Measurements from ENCODE around the gene APOC4. TPM values are rescaled to one million over a fixed set of nuclear protein-coding genes. Genes with fewer than 3 reads are reported as not detected.

APOC4 gene
- total RNA-seq: not detected in 2 replicates

GRCh38 chr19:44942067-44942571 lies at the start of gene APOC4:
Gene APOC4, plus strand, starts transcription at chr19:44942237. Its CDS starts 41 bp downstream, at chr19:44942278.

GRCh38 chr19:44905437-44906160 lies 36.4 kb upstream of the APOC4 start, which contains the start of gene APOE:
Gene APOE, plus strand, starts transcription at chr19:44905796. Its CDS starts 829 bp downstream, at chr19:44906625.

GRCh38 chr19:44914433-44915206 lies 27.4 kb upstream of the APOC4 start, which contains the start of gene APOC1:
Gene APOC1, plus strand, starts transcription at chr19:44914608. Its CDS starts 284 bp downstream, at chr19:44914892.

GRCh38 chr19:44954649-44955504 lies 12.8 kb downstream of the APOC4 start, which contains the start of gene CLPTM1:
Gene CLPTM1, plus strand, starts transcription at chr19:44955380. Its CDS starts 16 bp downstream, at chr19:44955396.

Other genes starting within 250 kb of the APOC4 start
- 0.09 TPM in 1 of 2 replicates, not detected in the other for gene CEACAM16, start 243.1 kb upstream of the APOC4 start, total RNA-seq
- 2.2 and 7.0 TPM in 2 replicates for gene BCL3, start 193.5 kb upstream of the APOC4 start, total RNA-seq
- not detected in 2 replicates for gene CBLC, start 164.3 kb upstream of the APOC4 start, total RNA-seq
- 15.7 and 21.9 TPM in 2 replicates for gene BCAM, start 133.1 kb upstream of the APOC4 start, total RNA-seq
- gene NECTIN2, start 95.9 kb upstream of the APOC4 start, total RNA-seq: 90.7 and 110 TPM in 2 replicates
- gene TOMM40, start 51.0 kb upstream of the APOC4 start, total RNA-seq: 44.8 and 73.0 TPM in 2 replicates
- gene APOE, start 36.4 kb upstream of the APOC4 start, total RNA-seq: 0.28 and 0.81 TPM in 2 replicates
- gene APOC1, start 27.6 kb upstream of the APOC4 start, total RNA-seq: 0.28 and 0.72 TPM in 2 replicates
- not detected in 2 replicates for gene APOC2, start 3.8 kb downstream of the APOC4 start, total RNA-seq
- 31.9 and 40.3 TPM in 2 replicates for gene CLPTM1, start 13.1 kb downstream of the APOC4 start, total RNA-seq
- 7.1 and 10.7 TPM in 2 replicates for gene RELB, start 59.2 kb downstream of the APOC4 start, total RNA-seq
- gene CLASRP, start 96.8 kb downstream of the APOC4 start, total RNA-seq: 9.8 and 20.9 TPM in 2 replicates
- 0.09 TPM in 2 replicates for gene ZNF296, start 134.2 kb downstream of the APOC4 start, total RNA-seq
- gene GEMIN7, start 137.0 kb downstream of the APOC4 start, total RNA-seq: 17.8 and 20.6 TPM in 2 replicates
- gene PPP1R37, start 150.9 kb downstream of the APOC4 start, total RNA-seq: 23.1 and 25.9 TPM in 2 replicates
- 0.09 and 0.19 TPM in 2 replicates for gene NKPD1, start 218.7 kb downstream of the APOC4 start, total RNA-seq
- gene TRAPPC6A, start 236.0 kb downstream of the APOC4 start, total RNA-seq: 11.6 and 12.7 TPM in 2 replicates
- gene BLOC1S3, start 236.5 kb downstream of the APOC4 start, total RNA-seq: 2.2 and 3.9 TPM in 2 replicates